T-helper 1 cell treated with Interleukin-12 subunit alpha and Interleukin-12 subunit beta and Interleukin-4 antibody, amounts not matched to agents 30 ng/mL and 1 ng/mL, for 36 hours (primary cell): ENCODE measurements around the gene HOOK1. TPM values are rescaled to one million over a fixed set of nuclear protein-coding genes. Genes with fewer than 3 reads are reported as not detected.
"Not testable (repeated sequence)": the region's sequence is repeated elsewhere in the genome, so short reads cannot be mapped to it uniquely, and the experiment has no call there.

ENCODE experiments used
- intact Hi-C: fragments of 100-400 bp; cut with micrococcal nuclease; formaldehyde crosslinking; loops from one replicate; pipeline ENCODE4 v1.15.1; 2024
- total RNA-seq: library from RNA; stranded (reverse); gene quantifications from 2 replicates; pipeline ENCODE4 v1.2.3, GENCODE V29; 2022

HOOK1 gene
- total RNA-seq, 1 donor from 2014 or later = 3.5 TPM

DNA sequence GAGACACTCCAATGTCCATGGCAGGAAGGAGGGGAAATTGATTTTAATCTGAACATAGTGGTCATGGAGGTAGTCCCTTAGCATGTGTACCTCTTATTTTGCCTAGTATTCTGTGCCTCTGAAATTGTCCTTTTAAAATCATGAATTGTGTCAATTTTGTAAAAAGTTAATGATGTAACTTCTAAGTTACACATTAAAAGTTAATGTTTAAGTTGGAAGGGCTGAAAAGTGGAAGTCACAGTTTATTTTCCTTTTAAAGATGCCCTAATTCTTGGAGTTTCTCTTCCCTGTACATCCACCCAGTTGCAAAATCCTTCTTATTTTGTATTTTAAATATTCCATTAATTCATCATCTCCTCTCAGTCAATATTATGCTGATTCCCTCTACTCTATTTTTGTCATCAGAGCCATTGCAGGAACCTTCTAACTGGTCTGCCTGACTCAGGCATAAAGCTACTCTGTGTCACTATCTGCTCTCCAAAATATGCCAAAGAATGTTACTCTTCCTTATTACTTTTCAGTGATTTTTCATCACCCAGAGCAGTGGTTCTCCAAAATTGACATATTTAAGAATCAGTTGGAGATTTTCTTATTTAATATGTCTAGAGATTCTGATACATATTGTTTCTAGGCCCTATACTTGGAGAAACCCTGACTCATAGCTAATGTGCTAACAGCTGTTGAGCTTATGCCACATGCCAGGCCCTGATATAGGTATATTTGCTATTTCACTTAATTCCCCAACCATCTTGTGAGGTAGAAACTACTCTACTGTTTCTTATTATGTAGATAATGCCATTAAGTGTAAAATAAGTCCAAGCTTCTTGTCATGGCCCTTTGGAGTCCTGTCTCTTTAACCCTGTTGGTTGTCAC is 5.1 kb downstream of the HOOK1 start:
- intact Hi-C loops = loop anchor here (5.0 to 10.0 kb wide), 3 partner anchors 107 to 1245 kb away; partner anchors contain the start of genes CYP2J2, FGGY and TACSTD2

DNA sequence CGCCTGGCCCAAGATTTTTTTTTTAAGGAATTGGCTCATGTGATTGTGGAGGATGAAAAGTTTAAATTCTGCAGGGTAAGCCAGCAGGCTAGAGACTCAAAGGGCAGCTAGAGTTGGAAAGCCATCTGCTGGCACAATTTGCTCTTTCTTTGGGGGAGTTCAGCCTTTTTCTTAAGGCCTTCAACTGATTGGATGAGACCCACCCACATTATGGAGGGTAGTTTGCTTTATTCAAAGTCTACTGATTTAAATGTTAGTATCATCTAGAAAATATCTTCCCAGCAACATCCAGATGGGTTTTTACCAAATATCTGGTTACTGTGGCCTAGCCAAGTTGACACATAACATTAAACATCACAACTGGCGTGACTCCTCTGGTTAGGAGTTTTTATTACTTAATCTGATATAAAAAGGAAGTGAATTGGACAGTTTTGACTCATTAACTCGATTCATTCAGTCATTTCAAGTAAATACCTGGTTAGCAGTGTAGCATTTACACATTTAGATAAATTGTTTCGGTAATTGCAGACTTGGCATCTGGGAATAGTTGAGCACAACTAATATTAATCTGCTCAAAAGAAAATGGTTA is 12.4 kb downstream of the HOOK1 start:
- intact Hi-C loops = no loop called here

DNA sequence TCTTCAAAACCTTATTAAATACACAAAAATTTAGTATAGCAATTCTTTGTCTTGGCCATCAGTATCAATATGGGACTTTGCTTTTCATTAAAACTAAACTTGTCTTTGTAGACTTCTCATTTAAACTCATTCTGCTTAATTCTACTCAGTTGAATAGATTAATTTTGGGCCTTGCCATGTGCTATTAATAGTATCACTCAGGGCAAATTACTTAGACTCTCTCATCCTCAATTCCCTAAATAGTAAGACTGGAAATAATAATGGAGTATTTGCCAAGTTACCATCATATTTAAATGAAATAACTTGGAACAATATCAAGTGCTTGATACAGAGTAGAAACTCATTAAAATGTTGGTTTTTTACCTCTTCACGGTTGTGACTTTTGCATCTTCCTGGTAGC is 13.4 kb downstream of the HOOK1 start:
- intact Hi-C loops = no loop called here

DNA sequence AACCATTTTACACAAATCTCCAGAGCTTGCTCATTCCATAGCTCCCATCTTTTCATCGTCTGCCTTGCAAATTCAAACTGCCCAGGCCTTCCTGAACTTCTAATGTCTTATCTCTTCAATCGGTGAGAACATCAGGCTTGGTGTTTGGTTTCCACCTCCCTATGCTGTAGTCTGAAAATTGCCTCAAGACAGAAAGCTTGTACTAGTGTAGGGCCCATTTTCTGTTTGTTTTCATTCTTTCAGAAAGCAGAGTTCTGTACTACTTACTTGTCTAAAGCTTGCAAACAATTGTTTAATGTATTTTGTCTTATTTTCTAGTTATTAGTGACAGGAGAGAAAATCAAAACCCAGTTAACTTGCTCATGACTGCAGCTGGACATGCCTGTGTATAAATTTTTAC is 16.8 kb downstream of the HOOK1 start:
- intact Hi-C loops = no loop called here

DNA sequence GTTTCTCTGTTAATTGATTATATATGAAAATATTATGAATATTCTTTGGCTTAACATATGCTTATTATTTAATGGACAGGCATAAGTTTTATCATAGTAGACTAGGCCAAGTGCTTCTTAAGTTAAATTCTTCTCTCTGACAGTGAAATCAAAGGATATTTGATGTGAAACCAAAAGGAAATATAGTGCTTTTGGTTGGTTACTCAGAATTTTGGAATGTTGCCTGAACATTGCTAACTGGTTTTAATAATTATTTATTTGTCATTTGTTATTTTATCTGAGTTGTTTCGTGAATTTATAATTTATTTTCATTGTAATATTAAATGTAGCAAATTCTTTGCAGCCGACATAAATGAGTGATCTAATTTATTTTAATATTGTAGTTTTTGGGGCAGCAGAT is 18.3 kb downstream of the HOOK1 start:
- intact Hi-C loops = no loop called here

DNA sequence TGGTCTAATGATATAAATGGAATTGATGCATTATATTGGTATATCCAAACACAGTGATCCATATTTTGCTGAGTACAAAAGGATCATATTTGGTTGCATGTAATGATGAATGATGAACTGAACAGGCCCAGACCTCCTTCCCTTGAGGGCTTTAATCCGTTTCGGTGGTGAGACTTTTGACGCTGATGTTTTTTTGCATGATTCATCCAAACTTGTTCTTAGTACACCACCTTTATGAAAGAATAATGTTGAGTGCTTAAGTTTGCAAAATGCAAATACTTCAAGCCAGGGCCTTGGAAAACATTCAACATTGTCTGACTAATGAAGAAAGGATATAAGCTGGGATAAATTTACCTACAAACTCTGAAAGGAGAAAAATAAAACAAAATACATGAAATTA is 19.2 kb downstream of the HOOK1 start:
- intact Hi-C loops = no loop called here

DNA sequence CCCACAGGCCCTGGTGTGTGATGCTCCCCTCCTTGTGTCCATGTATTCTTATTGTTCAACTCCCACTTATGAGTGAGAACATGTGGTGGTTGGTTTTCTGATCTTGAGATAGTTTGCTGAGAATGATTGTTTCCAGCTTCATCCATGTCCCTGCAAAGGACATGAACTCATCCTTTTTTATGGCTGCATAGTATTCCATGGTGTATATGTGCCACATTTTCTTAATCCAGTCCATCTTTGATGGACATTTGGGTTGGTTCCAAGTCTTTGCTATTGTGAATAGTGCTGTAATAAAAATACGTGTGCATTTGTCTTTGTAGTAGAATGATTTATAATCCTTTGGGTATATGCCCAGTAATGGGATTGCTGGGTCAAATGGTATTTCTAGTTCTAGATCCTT is 23.1 kb downstream of the HOOK1 start:
- intact Hi-C loops = not testable (repeated sequence)

DNA sequence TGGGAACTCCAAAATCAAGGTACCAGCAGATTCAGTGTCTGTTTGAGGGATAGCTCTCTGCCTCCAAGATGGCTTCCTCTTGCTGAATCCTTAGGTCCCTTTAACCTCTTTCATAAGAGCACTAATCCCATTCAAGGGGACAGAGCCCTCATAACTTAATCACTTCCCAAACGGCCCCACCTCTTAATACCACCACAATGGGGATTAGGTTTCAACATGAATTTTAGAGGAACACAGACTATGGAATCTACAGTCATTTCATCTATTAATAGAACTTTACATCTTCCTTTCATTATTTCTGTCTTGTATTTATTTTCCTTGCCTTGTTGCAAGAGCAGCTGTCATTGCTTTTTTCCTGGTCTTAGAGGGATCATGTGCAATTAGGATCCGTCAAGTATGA is 30.3 kb downstream of the HOOK1 start:
- intact Hi-C loops = no loop called here

DNA sequence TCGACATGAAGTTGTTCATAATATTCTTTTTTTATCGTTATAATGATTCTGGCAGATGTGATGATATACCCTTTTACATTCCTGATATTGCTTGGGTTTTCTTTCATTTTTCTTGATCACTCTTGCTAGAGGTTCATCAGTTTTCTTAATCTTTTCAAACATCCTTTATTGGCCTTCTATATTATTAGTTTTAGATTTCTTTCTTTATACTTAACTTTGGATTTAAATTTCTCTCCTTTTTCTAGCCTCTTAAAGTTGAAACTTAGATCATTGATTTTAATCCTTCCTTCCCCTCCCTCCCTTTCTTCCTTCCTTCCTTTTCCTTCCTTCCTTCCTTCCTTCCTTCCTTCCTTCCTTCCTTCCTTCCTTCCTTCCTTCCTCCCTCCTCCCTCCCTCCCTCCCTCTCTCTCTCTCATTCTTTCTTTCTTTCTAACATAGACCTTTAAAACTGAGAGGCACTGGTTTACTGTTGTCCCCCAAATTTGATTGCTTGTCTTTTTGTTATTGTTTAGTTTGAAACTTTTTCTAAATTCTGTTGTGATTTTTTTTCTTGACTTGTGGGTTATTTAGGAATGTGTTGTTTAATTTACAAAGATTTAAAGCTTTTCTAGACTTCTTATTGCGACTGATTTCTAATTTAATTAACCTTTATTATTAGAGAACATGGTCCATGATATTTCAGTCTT is 31.6 kb downstream of the HOOK1 start:
- intact Hi-C loops = no loop called here

DNA sequence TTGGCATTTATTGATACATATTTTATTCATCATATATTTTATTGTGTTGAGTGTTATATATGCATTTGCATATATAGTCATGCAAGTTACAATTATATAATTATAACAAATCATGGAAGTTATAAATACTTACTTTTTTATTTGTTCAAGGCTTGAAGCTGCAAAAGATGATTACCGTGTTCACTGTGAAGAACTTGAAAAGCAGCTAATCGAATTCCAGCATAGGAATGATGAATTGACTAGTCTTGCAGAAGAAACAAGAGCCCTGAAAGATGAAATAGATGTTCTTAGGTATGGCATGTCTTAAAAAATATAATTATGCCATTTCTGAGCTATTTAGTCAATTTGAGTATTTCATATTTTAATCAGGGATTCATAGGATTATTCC is 32.1 kb downstream of the HOOK1 start:
- intact Hi-C loops = no loop called here

DNA sequence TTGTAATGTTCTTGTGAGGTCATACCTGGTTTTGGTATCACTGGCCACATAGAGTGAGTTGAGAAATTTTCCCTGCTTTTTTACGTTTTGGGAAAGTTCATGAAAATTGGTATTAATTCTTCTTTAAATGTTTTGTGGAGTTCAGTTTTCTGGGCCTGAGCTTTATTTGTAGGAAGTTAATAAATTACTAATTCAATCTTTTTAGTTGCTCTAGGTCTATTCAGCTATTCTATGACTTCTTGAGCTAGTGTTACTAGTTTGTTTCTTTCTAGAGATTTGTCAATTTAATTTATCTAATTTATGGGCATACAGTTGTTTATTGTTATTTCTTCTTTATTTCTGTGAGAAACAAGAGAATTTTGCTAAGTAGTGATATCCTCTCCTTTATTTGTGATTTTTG is 37.4 kb downstream of the HOOK1 start:
- intact Hi-C loops = no loop called here

DNA sequence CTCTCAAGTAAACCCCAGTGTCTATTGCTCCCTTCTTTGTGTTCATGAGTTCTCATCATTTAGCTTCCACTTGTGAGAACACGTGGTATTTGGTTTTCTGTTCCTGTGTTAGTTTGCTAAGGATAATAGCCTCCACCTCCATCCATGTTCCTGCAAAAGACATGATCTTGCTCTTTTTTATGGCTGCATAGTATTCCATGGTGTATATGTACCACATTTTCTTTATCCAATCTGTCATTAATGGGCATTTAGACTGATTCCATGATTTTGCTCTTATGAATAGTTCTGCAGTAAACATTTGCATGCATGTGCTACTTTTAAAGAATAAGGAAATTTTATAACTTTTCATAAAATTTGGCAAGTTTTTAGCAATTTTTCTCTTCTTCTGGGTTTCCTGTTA is 40.5 kb downstream of the HOOK1 start:
- intact Hi-C loops = not testable (repeated sequence)

DNA sequence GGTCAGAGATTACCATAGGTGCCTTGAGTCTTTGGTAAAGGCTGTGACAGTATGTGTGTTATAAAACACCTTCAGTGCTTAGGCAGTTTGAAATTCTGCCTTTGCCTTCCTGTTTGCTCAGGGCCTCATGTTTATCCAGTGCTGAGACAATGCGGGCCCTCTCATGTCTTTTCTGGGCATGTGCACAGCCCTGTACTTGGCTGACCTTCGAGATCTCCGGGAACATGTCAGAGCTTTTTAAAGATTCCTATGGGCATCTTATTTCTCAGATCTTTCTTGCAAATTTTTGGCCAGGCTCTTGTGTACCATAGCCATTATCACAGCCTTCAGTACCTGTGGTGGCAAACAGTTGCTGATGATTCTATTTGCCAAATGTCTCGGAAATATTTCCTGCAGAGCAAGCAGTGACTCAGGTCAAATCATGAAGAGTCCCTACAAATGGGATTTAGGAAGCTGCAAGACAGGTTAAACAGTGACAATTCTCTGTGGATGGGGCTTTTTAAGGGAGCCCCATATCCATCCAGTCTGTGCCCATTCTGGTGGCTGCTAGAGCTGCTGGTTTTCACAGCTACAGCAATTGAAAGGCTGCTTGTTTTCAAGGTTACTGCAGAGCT is 42.1 kb downstream of the HOOK1 start:
- intact Hi-C loops = no loop called here

DNA sequence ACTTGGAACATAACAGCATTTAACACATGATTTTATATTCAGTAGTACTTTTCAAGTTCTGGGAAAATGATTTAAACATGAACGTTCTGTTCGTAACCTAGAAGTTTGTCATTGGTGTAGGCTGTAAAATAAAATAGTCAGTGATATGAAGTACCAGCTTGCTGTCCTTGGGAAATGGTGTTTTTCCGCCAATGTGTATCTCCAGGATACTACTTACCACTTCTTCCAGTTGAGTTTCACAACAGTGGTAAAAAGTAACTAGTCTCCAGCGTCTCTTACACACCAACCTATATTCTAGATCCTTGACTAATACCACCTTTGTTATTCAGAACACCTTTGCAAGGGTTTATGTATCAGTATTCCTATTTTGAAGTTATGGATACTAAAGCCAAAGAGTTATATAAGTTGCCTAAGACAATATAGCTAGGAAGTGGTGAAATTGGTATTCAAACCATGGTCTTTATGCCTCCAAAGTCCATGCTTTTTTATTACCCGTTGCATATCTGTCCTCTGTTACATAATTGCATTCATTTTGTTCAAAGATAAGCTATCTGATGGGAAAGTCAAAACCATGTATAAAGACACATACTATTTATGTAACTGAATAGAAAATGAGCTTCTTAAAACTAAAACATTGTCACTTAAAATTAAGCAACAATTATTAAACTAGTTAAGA is 43.1 kb downstream of the HOOK1 start:
- intact Hi-C loops = no loop called here

DNA sequence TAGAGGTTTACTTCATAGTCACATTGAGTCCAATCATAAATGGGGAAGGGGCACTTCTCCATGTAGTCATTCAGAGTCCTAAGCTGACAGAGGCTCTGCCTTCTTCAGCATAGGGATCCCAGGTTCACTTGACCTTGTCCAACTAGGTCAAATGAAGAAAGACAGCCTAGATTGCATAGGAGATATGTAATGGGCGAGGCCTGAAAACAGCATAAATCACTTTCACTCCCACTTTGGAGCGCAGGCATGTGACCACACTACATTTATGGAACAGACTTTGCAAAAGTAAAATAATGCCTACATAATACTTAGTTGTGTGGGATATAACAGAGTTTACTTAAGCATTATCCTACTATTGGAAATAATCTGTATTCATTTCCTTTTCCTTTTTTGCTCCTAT is 51.7 kb downstream of the HOOK1 start:
- intact Hi-C loops = no loop called here

DNA sequence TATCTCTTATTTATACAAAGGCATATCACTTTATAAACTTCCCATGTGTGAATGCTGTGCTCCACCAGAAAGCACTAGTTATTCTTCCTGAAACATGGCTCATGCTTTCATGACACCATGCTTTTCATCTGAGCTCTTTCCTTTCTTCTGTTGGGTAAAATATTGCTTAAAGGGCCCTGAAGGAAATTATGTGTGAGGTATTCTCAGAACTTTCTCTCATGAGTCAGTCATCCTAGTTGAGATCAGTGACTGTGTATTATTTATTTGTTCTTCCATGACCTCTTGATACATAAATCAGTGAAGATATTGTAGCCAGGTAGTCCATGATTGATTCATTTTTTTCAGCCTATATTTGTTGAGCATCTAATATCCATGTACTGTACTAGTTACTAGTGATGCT is 57.0 kb downstream of the HOOK1 start:
- intact Hi-C loops = no loop called here

DNA sequence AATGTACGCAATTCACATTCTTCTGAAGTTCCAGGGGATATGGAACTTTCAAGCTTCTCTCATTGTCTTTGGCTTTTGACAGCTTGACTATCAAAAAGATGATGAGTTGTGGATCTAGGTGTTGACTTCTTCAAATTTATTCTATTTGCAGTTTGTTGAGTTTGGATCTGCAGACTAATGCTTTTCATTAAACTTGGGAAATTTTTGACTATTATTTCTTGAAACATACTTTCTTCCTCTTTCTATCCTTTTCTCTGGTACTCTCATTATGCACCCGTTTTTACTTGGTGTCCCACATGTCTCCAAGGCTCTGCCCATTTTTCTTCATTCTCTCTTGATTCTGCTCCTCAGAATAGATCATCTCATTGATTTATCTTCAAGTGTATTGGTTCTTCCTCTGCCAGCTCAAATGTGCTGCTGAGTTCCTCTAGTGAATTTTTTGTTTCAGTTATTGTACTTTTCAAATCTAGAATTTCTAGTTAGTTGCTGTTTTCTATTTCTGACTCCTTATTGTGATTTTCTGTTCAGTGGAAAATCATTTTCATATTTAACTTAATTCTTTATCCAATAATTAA is 62.4 kb downstream of the HOOK1 start:
- intact Hi-C loops = no loop called here

DNA sequence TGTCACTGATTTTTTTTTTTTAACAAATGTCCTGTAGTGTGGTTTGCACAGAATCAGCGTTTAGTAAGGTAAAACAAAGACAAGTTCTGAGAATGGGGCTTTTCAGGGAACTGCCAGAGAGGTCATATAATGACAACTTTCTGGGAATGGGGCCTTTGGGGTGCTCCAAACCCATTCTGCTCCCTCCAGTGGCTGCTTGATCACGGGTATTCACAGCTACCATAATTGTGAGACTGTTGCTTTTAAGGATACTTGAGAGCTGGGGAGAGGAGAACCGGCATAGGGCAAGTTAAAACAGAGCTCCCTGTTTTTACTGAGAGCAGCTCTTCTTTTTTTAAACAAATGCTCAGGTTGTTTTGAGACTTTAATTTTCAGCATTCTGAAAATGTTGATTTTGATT is 63.6 kb downstream of the HOOK1 start:
- intact Hi-C loops = no loop called here

DNA sequence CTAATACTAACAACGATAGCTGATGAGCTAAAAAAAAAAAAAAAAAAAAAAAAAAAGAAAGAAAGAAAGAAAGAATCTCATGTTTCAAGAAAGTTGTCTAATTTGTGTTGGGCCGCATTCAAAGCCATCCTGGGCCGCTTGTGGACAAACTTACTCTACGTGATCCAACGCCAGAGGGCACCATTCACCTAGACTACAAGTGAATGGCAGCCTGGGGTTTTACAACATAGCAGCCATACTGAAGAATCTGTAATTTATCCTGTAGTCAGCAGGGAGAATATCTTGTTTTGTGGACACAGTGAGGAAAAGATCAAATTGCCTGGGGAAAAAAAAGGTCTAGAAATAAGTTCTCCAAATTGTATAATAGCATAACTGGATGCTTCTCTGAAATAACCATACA is 64.8 kb downstream of the HOOK1 start:
- intact Hi-C loops = loop anchor here (1.0 kb wide), 1 partner anchor 68 kb away; no protein-coding TSS in a partner anchor

DNA sequence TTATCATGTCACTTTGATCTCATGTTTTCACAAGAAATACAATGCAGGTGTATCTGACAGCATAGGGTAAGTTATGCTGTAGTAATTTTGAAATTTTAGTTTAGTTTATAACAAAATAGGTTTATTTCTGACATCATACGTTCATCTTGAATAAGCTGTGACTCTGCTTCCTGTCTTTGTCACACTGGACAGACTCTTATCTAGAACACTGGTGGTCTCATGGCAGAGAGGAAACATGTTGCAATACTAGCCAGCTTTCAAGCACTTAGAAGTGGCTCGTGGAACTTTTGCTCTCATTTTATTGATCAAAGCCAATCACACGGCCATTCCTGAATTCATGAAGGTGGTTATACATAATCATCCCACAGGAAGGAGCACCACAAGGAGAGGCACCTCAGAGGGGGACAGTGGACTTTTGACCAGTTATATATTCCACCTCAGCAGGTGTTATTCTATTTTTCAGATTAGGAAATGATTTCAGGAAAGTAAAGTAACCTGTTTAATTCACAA is 65.3 kb downstream of the HOOK1 start:
- intact Hi-C loops = loop anchor here (1.0 kb wide), 1 partner anchor 67 kb away; no protein-coding TSS in a partner anchor

DNA sequence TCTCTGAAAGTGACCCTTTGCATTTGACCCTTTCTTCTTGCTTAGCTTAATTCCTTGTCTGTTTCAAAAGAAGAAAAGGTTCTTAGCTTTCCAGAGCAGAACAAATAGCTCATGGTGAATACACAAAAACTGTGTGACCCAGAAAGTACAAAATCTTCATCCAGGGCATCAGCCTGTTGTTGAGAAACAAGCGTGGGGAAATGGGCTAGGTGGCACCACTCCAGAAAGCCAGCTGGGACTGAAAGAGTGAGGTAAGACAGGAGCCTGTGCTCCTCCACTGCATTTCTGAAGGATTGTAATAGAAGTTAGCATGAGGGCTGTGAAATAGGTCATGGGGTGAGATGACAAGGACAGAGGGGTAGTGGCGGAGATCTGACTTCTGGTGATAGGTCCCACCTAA is 66.0 kb downstream of the HOOK1 start:
- intact Hi-C loops = no loop called here
